Measurements from ENCODE around the gene CPXM2.

CPXM2 gene

DNA sequence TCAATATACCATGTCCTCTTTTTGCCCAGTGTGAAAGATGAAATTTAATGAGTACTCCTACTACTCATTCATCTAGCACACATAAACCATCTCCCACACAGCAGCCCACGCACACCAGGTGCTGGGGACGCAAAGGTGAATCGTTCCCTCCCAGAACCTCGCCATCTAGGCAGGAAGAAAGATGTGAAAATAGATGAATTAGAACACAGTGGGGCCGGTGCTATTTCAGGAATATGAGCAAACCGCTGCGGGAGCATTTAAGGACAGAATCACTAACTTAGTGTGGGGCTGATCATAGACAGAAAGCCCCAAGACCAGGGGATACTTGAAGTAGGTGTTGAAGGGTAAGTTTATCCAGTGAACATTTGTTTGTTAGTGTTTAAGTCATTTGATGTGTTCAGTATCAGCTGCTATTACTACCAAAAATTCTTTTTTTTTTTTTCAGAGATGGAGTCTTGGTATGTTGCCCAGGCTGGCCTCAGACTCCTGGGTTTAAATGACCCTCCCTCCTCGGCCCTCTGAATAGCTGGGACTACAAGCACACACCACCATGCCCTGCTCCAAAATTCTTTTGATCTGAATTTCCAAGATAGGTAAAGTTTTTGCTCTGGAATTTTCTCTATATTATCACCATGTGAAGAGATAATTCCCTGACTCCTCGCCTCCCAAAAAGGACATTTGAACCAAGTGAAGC, 48.8 kb downstream of the CPXM2 start:
- DNase-seq = no peak

DNA sequence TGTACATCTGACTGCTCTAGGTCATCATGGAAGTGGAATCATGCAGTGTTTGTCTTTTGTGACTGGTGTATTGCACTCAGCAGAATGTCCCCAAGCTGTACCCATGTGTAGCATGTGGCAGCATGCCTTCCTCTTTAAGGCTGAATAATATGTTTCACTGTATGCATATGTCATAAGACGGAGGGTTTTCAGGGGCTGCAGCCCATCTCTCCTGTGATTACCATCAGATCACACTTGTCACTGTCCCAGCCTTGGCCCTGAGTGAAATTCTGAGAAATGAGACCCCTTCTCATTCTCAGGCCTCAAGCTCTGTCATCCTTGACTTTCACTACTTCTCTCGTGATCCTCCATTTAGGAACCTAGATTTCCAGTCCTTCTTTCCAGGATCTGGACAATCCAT, 50.0 kb downstream of the CPXM2 start:
- DNase-seq = no peak

DNA sequence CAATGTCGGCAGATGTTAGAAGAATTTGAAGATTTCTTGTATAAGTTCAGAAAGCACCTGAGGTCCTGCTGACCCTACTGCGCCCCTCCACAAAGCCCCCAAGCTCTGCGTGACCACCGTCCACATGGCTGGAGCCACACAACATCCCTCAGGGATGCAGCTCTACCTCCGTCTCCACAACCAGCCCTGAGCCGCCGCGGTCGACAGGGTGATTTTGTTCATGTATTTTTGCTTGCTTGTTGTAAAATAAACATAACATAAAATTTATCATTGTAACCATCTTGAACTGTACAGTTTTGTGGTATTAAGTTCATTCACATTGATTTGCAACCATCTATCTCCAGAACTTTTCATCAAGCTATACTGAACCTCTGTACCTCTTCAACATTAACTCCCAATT, 50.5 kb downstream of the CPXM2 start:
- DNase-seq = no peak

DNA sequence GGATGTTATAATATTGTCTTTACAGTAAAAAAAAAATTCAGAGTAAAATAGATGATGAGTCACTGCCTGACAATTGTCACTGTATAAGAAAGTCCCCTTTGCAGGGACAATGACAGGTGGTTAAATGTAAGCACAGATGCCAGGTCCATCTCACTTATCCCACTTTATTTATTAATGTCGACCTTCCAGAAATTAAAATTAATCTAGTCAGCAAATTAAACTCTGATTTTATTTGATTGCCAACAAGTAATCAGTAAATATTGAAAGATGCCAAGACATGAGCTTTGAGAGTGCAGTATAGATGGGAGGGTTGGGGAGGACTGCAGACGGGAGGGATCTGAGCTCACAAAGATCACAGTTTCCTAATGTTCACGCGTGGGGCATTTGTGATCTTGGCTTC, 50.9 kb downstream of the CPXM2 start:
- DNase-seq = no peak

DNA sequence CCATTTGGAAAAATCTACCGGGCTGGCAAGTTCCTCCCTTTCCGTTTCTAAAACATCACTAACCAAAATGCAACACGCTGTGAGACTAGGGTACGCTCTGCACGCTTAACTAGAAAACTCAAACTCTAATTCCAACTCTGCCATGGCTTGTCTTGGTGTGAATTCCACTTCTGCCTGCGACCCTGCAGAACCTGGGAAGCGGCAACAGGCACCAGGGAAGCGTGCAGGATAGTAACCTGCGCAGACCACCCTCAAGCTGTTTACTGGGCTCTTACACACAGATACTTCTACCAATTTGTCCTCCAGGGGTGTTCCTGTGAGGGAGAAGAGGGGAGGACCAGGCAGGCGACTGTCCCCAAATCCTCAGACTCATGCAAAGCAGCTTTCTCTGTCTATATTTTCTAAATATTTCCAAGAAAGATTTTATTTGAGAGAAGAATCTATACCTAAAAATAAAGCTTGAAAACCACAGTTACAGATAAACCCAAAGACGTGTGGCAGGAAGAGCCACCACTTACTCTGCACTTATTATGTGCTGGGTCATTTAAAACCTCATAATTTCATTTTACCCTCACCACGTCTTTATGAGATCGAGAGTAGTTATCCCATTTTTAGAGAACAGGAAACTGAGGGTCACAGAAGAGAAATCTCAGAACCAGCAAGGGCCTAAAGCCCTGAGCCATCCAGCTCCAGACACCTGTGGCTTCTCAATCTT, 52.9 kb downstream of the CPXM2 start:
- DNase-seq = no peak

DNA sequence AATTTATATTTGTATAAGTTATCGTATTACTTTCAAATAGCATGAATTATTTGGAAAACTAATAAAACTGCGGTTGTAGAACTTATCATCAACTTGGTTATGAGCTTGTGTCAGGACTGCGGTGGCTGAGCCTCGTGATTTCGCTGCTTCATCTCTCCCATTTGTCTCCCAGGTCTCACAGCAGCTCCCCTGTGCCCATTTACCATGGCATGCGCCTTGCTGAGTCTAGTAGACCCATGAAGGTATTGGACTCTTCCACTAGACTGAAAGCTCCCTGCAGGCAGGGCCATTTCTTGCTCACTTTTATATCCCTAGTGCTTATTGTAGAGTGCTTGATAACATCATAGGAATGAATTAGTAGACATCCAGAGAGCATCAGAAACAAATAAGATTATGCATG, 53.9 kb downstream of the CPXM2 start:
- no peak for DNase-seq

DNA sequence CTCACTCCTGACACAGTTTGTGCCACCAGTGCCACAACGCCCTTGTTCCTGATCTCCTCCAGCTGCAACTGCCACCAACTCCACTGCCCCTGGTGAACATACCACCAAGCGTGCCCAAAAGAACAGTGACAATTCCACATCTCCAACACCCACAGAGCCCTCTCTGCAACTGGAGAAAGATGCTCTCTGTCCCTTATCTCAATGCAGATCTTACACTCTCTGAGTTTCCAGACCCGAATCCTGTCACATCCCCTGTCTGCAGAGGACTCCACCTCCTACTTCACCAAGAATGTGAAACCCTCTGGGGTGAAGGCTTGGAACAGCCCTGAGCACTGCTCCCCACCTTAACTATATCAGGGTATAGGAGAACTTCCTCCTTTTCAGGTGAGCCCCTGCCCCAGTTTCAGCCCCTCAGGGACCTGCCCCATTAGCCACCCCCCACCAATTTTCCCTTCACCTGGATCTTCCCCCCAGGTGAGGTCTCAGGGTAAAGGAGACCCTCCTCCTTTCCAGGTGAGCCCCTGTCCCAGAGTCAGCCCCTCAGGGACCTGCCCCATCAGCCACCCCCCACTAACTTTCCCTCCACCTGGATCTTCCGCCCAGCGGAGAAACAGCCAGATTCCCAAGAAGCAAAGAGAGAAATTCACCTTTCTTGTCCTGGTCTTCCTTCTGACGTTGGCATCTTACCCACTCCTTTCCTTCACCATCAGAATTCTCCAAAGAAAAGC, 55.0 kb downstream of the CPXM2 start:
- DNase-seq = no peak

DNA sequence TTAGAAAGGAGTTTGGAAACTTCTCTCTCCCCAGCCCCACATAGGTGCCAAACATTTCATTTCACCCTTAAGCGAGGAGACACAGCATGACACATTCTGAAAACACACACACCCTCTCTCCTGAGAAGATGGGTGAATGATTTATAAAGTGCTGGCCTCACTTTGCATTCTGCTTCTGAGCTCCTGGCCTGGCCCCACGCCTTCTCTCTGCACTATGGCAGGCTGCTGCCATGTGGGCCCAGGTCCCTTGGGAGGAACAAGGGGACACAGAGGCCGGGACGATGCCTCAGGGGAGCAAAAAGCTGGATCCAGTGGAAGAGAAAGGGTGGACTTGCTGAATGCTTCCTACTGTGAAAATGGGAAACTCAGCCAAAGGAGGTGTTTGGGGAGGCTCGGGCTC, 56.0 kb downstream of the CPXM2 start:
- no peak for DNase-seq

DNA sequence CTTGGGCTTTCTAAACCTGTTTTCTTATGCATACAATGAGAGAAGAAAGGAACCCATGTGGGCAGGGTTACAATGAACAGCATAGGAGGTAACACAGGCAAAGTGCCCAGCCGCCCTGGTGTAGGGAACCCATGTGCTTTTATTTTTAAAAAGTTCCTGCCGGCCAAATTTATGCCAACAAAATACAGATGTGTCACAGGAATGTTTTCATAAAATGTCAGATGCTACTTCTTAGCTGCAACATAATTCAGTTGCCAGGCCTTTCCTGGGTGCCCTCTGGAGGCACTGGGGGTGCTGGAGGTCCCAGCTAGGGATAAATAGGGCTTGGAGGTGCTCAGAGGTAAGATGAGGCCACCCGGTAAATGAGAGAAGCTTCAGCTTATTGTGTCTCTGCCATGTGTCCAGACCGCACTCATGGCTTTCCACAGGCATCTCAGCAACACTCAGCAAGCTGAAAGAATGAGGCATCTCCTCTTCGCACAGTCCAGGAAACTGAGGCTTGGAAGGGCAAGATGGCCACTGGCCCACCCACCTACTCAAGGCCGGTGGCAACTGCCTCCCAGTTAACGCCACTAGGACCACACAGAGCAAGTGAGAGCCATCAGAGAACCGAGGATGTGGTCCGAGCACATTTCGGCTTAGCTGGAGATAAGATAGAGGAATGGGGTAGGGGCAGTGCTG, 58.3 kb downstream of the CPXM2 start:
- no peak for DNase-seq

DNA sequence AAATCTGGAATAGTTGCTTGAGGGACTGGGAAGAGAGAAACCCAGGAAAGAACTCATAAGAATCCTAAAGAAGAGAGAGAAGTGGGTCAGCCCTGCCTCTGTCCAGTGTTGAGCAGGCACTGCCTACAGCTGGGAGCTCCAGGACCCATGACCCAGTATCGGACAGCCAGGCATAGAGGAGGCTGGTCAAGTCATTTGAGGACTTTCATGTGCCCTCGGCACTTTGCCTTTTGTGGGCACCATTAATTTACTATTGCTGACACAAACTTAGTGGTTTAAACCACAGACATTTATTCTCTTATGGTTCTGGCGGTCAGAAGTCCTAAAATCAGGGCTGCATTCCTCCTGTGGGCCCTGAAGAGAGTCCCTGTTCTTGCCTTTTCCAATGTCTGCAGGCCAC, 60.3 kb downstream of the CPXM2 start:
- no peak for DNase-seq

DNA sequence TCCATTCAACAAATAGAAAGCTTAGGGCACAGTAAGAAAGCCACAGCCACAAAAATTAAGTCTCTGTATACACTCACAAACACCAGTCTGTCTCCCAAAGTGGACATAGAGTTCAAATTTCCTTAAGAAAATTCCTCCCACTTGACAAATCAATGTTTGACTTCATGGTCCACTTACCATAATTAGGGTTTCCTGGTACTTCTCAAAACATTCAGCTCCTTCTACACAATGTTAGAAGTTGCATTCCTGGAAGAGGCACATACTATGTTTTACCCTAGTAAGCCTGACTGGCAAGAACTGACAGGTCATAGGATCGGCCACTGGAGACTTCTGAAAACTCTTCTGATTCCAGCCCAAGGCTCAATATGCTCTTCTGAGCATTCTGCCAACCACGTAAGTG, 70.5 kb downstream of the CPXM2 start:
- DNase-seq = no peak

DNA sequence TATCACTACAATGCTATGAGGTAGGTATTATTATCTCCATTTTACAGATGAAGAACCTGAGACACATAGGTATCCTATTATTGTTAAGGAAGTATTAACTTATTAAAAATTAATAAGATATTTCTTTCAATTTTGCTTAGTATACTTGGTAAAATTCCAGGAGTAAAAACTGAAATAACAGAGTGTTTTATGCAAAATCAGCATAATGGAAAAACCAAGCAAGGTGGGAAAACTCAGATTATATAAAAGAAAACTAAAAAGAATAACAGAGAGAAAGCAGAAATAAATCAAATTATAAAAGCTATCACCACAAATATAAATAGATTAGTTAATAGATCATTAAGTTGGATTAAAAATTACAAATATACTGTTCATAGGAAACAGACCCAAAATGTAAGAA, 82.0 kb downstream of the CPXM2 start:
- no peak for DNase-seq

DNA sequence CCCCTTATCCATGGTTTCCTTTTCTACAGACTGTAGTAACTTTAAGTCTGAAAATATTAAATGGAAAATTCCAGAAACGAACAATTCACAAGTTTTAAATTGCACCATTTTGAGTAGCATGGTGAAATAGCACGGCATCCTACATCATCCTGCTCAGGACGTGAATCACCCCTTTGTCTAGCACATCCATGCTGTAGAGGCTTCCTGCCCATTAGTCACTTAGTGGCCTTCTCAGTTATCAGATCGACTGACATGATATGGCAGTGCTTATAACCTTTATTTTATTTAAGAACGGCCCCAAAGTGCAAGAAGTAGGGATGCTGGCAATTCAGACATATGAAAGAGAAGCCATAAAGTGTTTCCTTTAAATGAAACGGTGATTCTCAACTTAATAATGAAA, 82.7 kb downstream of the CPXM2 start:
- no peak for DNase-seq

DNA sequence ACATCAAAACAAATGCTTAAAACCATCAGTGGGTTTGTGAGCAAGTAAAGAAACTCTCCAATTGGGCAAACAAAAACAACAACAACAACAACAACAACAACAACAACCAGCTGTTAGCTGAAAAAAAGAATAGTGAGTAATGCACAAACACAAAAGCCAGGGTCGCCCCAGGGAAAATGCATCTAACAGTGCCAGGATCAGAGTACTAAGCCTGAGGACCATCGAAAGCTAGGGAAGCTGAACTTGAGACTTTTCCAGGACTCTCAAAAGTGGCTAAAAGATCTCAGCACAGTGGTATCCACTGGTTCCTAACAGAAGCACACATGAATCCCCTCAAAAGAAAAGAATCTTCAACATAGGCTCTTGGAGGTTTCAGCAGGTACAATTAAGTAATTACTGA, 83.3 kb downstream of the CPXM2 start:
- DNase-seq = no peak

DNA sequence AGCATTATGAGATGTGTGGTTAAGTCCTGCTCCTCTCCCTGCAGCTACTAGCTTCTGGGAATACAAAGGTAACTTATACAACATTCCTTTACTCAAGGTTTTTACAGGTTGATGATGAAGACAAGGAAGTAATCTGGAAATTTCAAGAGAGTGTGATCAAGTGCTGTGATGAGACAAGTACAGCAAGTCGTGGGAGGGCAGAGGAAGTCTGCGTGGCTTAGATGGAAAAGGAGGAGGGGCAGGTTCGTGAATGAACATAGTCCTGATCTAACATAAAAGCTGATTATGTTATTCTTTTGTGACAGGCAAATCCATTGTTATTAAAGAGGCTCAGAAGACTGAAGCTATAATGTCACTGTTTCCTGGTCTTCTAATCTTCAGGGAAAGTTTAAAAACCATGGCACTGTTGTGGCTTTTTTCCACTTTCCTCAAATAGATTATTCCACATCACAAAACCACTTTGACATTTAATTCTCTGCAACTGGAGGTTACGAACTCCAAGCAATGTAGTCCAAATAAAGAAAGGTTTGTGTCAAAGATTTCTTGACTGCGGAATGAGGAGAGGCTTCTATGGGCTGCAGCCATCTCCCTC, 84.1 kb downstream of the CPXM2 start:
- DNase-seq = no peak

DNA sequence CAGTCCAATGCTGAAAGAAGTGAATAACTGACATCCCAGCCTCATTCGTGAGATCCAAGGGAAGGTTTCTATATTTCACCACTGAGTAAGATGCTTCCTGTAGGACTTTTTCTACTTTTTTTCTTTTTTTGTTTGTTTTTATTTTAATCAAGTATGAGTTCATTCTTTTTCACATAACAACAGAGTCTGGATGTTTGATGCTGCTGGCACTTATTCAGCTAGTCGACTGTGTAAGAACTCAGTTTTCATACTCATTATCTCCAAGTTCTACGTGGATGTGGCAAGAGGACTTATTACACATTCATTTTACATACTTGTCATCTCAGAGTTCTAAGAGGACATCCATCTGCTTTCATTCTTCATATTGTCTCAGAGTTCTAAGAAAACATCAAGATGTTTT, 86.9 kb downstream of the CPXM2 start:
- no peak for DNase-seq

DNA sequence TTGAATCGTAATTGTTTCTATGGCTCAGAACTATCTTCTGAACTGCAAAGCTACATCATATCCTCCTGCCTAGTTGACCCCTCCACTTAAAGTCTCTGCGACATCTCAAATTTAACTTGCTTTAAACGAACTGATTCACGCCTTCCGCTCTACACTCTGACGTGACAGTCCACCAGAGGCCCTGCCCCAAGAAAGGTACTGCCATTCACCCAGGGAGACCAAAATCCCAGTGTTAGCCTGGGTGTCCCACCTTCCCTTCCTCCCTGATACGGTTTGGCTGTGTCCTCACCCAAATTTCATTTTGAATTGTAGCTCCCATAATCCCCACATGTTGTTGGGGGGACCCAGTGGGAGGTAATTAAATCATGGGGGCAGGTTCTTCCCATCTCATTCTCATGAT, 90.8 kb downstream of the CPXM2 start:
- DNase-seq = no peak

DNA sequence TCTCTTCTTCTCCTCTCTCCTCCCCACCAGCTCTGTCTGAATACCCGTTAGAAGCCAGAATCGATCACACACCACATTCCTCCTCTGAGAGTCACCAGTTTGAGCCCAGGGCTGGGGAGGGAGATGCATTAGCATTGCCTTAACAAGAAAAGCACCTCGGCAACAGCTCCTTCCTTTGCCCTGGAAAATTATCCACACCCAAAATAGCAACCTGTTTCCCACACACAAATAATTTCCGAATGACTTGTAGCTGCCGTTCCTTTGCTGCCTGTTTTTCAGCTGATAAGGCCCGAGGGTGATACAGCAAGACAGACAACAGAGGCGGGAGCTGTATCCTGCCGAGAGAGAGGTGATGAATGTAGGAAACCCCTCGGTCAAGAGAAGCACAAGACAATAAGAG, 91.3 kb downstream of the CPXM2 start:
- DNase-seq = no peak

DNA sequence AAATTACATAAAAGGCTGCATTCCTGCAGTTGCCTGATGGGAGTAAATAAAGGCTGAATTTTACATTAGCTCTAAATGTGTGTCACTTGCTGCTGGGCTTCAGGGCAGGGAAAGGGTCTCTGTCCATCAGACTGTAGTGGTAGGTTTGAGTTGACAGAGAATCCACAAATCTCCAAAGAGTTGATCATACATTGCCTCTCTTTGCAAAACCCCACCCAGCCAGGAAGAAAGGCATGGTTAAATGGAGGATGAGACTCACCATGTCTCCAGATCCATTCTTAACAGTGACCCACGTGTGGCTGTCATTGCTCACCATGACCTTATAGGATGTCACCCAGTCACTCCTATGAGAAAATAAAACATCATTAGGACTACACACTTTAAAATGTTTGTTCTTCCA, 92.8 kb downstream of the CPXM2 start:
- DNase-seq = no peak

DNA sequence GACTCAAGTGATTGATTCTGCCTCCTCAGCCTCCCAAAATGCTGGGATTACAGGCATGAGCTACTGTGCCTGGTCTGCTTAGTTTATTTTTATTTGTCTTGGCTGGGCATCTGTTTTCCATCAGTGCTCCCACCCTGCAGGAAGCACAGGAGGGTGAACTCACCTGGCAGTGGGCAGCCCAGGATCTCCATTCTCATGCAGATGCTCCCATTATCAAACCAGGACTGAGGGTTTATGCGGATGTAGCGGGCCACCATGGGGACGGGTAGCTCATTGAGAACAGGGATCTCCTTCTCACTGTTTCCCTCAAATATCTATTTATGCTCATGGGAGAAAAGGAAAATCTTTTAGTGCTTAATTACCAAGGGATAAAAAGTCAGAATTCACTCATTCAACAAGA, 93.8 kb downstream of the CPXM2 start:
- no peak for DNase-seq

DNA sequence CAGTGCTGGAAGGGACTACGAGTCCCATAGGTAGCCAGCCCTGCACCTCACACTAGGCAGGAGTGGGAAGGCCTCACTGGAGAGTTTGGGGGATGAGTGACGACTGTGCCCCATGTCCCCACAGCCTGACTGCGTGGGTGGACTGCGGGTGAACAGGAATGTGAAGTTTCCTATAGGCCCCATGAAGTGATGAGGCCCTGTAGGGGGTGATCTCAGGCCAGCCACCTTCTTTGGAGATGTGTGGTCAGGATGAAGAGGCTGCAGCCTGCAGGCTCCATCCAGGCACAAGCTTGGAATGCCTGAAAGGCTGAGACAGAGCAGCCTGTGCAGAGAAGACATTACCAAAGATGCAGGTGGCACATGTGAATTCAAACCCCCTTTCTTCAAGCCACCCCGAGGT, 94.9 kb downstream of the CPXM2 start:
- DNase-seq = no peak

DNA sequence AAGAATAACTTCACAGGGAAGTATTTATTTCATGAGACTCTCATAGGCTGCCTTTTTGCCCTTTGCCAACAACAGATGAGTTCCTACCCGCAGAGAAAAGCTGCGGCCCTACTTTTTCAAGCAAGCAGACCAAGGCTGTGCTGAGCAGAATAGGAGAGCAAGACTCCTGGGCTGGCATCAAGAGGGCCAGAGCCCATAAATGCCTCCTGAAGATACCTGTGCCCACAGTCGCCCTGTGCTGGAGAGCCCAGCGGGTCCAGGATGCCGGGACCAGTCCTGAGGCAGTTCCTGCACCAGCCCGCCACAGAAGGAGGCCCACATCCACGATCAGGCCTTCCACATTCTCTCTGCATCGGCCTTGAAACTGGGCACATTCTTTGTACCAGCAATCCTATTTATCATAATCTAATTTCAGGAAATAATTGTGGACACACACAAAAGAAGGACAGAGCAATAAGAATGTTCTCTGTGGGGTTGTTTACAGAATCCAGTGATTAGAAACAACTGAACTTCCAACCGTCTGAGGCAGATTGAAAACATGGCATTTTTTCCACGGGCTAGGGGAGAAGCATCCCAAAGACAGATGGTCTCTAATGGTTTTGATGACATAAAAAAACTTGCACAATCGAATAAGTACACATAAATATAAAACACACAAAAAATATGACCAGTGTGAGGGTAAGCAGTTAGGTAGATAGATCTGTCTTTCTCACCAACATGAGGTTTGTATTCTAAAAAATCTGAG, 95.6 kb downstream of the CPXM2 start:
- no peak for DNase-seq
